ENCODE measurements around the gene SGTA.

GRCh38 chr19:2764945-2765344, 18.1 kb downstream of the SGTA start:
- no peak for TF ChIP-seq MAFF (IDR thresholded peaks at IDR 0.05; ENCODE audit: low read depth, low read length)
- TF ChIP-seq RAD21 (CRISPR knock-in tag; IDR thresholded peaks at IDR 0.05) = no peak
- TF ChIP-seq MTA3 (CRISPR knock-in tag; IDR thresholded peaks at IDR 0.05) = no peak
- TF ChIP-seq NR2F2 (IDR thresholded peaks at IDR 0.05; ENCODE audit: borderline replicate concordance, low read depth) = no peak
- TF ChIP-seq ZBTB43 (CRISPR knock-in tag; conservative IDR thresholded peaks at IDR 0.05) = no peak
- TF ChIP-seq KDM5B (CRISPR knock-in tag; IDR thresholded peaks at IDR 0.05; ENCODE audit: borderline replicate concordance) = no peak
- TF ChIP-seq ZNF558 (CRISPR knock-in tag; IDR thresholded peaks at IDR 0.05; ENCODE audit: borderline replicate concordance) = no peak
- TF ChIP-seq AHR (CRISPR knock-in tag; IDR thresholded peaks at IDR 0.05) = no peak
- no peak for TF ChIP-seq ZHX1 (CRISPR knock-in tag; IDR thresholded peaks at IDR 0.05; ENCODE audit: low read depth)
- no peak for TF ChIP-seq ZNF766 (CRISPR knock-in tag; IDR thresholded peaks at IDR 0.05; ENCODE audit: borderline replicate concordance)
- TF ChIP-seq MAFK (conservative IDR thresholded peaks at IDR 0.05 in 1 of 2, IDR thresholded peaks at IDR 0.05 in 1 of 2; ENCODE audit: low read length in 2 of 2) = no peak
- TF ChIP-seq ERF (CRISPR knock-in tag; IDR thresholded peaks at IDR 0.05) = no peak

Data from HepG2 (cell line).